Keratinocyte (primary cell): ENCODE measurements around the gene YLPM1. TPM values are rescaled to one million over a fixed set of nuclear protein-coding genes. Genes with fewer than 3 reads are reported as not detected.

ENCODE experiments used
- DNase-seq: peaks from one replicate; pipeline ENCODE4 v3.0.0-alpha.2; 2011; ENCODE audit warnings: low read depth, missing footprints, low spot score
- FAIRE-seq: peaks from 2 replicates; lab custom pipeline; 2011; peaks lifted over from hg19 to GRCh38; lab: Jason Lieb, UNC
- H2AFZ ChIP-seq: 2 replicates; pipeline ENCODE4 v1.6.0; 2012; ENCODE audit warnings: low read length, control low read depth, inconsistent platforms; ENCODE audit not compliant: control insufficient read depth
- H3K27ac ChIP-seq: 2 replicates; pipeline ENCODE4 v1.5.1; 2011; ENCODE audit warnings: low read length; ENCODE audit not compliant: control insufficient read depth, insufficient read depth
- H3K27me3 ChIP-seq: 3 replicates; pipeline ENCODE4 v1.6.0; 2011; ENCODE audit warnings: low read length; ENCODE audit not compliant: control insufficient read depth, insufficient read depth; ENCODE audit errors: extremely low read depth
- H3K36me3 ChIP-seq, 2 experiments: 2 replicates in 1 of 2; 3 replicates in 1 of 2; pipeline ENCODE4 v1.5.1; 2011; ENCODE audit warnings: low read length in 2 of 2, mild to moderate bottlenecking in 1 of 2; ENCODE audit not compliant: control insufficient read depth in 2 of 2, insufficient read depth in 2 of 2; ENCODE audit errors: extremely low read depth in 1 of 2
- H3K4me1 ChIP-seq: 3 replicates; pipeline ENCODE4 v1.5.1; 2011; ENCODE audit warnings: low read length; ENCODE audit not compliant: control insufficient read depth, insufficient read depth; ENCODE audit errors: extremely low read depth
- H3K4me2 ChIP-seq: 3 replicates; pipeline ENCODE4 v1.6.0; 2011; ENCODE audit warnings: low read depth, low read length; ENCODE audit not compliant: control insufficient read depth, insufficient read depth; ENCODE audit errors: extremely low read depth
- H3K4me3 ChIP-seq, 3 experiments: fragments of 200-600 bp in 1 of 3; sonication (generic) in 1 of 3; 2 replicates in 2 of 3; 3 replicates in 1 of 3; pipeline ENCODE4 v1.5.1; 2011 to 2016; ENCODE audit warnings: low read length in 3 of 3, mild to moderate bottlenecking in 3 of 3, control low read depth in 2 of 3, inconsistent platforms in 1 of 3, low read depth in 1 of 3, mixed read lengths in 1 of 3, mixed run types in 1 of 3, moderate library complexity in 1 of 3; ENCODE audit not compliant: control insufficient read depth in 2 of 3, insufficient read depth in 2 of 3; ENCODE audit errors: extremely low read depth in 1 of 3
- H3K79me2 ChIP-seq: 2 replicates; pipeline ENCODE4 v1.6.0; 2012; ENCODE audit warnings: low read length; ENCODE audit not compliant: control insufficient read depth, insufficient read depth
- H3K9ac ChIP-seq: 3 replicates; pipeline ENCODE4 v1.6.0; 2011; ENCODE audit warnings: low read length; ENCODE audit not compliant: control insufficient read depth, insufficient read depth; ENCODE audit errors: extremely low read depth
- H3K9me1 ChIP-seq: 3 replicates; pipeline ENCODE4 v1.6.0; 2011; ENCODE audit warnings: low read length; ENCODE audit not compliant: control insufficient read depth, insufficient read depth; ENCODE audit errors: extremely low read depth
- H3K9me3 ChIP-seq: 2 replicates; pipeline ENCODE4 v1.5.1; 2012; ENCODE audit warnings: low read depth, low read length; ENCODE audit not compliant: control insufficient read depth
- H4K20me1 ChIP-seq: 3 replicates; pipeline ENCODE4 v1.6.0; 2011; ENCODE audit warnings: low read length; ENCODE audit not compliant: control insufficient read depth, insufficient read depth; ENCODE audit errors: extremely low read depth
- CTCF ChIP-seq, 3 experiments: IDR thresholded peaks in 1 of 3; conservative IDR thresholded peaks in 1 of 3; optimal IDR thresholded peaks in 1 of 3; 2 replicates in 2 of 3; 3 replicates in 1 of 3; pipeline versions ENCODE3 to v1.5.1; 2011; ENCODE audit warnings: low read length in 3 of 3, mild to moderate bottlenecking in 3 of 3, moderate library complexity in 2 of 3, control low read depth in 1 of 3, inconsistent platforms in 1 of 3; ENCODE audit not compliant: insufficient read depth in 2 of 3; ENCODE audit errors: extremely low read depth in 1 of 3
- EZH2 ChIP-seq: IDR thresholded peaks from one replicate; pipeline ENCODE4 v1.6.1; 2012; ENCODE audit warnings: inconsistent platforms, mild to moderate bottlenecking, low read length, moderate library complexity
- dilution Hi-C: fragments of 300-500 bp; cut with MboI; formaldehyde crosslinking; loops from one replicate; pipeline ENCODE4 v1.7.0; 2020; ENCODE audit warnings: low sequenced_read_pairs; ENCODE audit not compliant: extremely low pct_ligation_motif_present
- polyA plus RNA-seq, 5 experiments: library from polyadenylated mRNA; depleted of rRNA in 3 of 5; stranded (reverse) in 3 of 5; stranded (forward) in 1 of 5; unstranded in 1 of 5; fragments of >200 nt; gene quantifications; 1 replicate in 1 of 5; 2 replicates in 3 of 5; 3 replicates in 1 of 5; pipeline versions ENCODE4 v1.2.1 to v1.2.3, GENCODE V29; 2011 to 2012; ENCODE audit warnings: missing spikeins in 2 of 5, low read depth in 1 of 5, low replicate concordance in 1 of 5

Gene YLPM1
- polyA plus RNA-seq, 1 donor (not counting 4 experiments of a cell fraction or from before 2014, with no cell fraction given) = 10.0 TPM

- no peaks in the 10 kb centered on the region for H3K27me3 ChIP-seq
- dilution Hi-C loops = no loop called here
- no peak overlapping the region for H2AFZ ChIP-seq
- H3K4me2 ChIP-seq = no peak overlapping the region
- no peaks in the 10 kb centered on the region for H3K4me1 ChIP-seq
- DNase-seq (no peak), FAIRE-seq (no peak)
- H3K27ac ChIP-seq = no peak overlapping the region
- H3K79me2 ChIP-seq = peaks cover 42% of the 10 kb centered on the region
- H3K9me3 ChIP-seq = no peaks in the 10 kb centered on the region
- no peaks in the 10 kb centered on the region for H3K9me1 ChIP-seq
- no peak overlapping the region for H3K4me3 ChIP-seq
- no peaks in the 10 kb centered on the region for H4K20me1 ChIP-seq
- peaks cover 13 to 17% of the 10 kb centered on the region in 2 experiments for H3K36me3 ChIP-seq
- no peak overlapping the region for H3K9ac ChIP-seq
- no peak for TF ChIP-seq EZH2
- TF ChIP-seq CTCF (optimal IDR thresholded peaks at IDR 0.05 in 1 of 3, IDR thresholded peaks at IDR 0.05 in 1 of 3, conservative IDR thresholded peaks at IDR 0.05 in 1 of 3; ENCODE audit: extremely low read depth in 1 of 3, insufficient read depth in 2 of 3, low read length in 3 of 3) = no peak
These were observed 31.8 kb downstream of the YLPM1 start for GRCh38 chr14:74794947-74795346.

GRCh38 chr14:74799765-74800164 is 36.6 kb downstream of the YLPM1 start:
- FAIRE-seq = no peak
- H4K20me1 ChIP-seq = no peaks in the 10 kb centered on the region

More at GRCh38 chr14:74799765-74800164, 36.6 kb downstream of the YLPM1 start:
- H2AFZ ChIP-seq = no peak overlapping the region
- peaks cover 21% of the 10 kb centered on the region for H3K79me2 ChIP-seq
- peaks cover 19 to 33% of the 10 kb centered on the region in 2 experiments for H3K36me3 ChIP-seq
- DNase-seq = no peak
- H3K9me1 ChIP-seq = no peaks in the 10 kb centered on the region
- no peak overlapping the region for H3K4me2 ChIP-seq
- no peak overlapping the region for H3K27ac ChIP-seq
- H3K4me3 ChIP-seq = no peak overlapping the region
- no peaks in the 10 kb centered on the region for H3K4me1 ChIP-seq
- H3K9ac ChIP-seq = no peak overlapping the region
- dilution Hi-C loops = no loop called here
- no peak for TF ChIP-seq CTCF (optimal IDR thresholded peaks at IDR 0.05 in 1 of 3, IDR thresholded peaks at IDR 0.05 in 1 of 3, conservative IDR thresholded peaks at IDR 0.05 in 1 of 3; ENCODE audit: extremely low read depth in 1 of 3, insufficient read depth in 2 of 3, low read length in 3 of 3)
- no peak for TF ChIP-seq EZH2
- no peaks in the 10 kb centered on the region for H3K27me3 ChIP-seq
- no peaks in the 10 kb centered on the region for H3K9me3 ChIP-seq
